ENCODE data around the gene IMPA2. TPM values are rescaled to one million over a fixed set of nuclear protein-coding genes. Genes with fewer than 3 reads are reported as not detected.

Gene IMPA2
- total and polyA plus RNA-seq, 2 of the 4 experiments (the other 2 are of a cell fraction): 5.4 to 5.5 TPM

DNA sequence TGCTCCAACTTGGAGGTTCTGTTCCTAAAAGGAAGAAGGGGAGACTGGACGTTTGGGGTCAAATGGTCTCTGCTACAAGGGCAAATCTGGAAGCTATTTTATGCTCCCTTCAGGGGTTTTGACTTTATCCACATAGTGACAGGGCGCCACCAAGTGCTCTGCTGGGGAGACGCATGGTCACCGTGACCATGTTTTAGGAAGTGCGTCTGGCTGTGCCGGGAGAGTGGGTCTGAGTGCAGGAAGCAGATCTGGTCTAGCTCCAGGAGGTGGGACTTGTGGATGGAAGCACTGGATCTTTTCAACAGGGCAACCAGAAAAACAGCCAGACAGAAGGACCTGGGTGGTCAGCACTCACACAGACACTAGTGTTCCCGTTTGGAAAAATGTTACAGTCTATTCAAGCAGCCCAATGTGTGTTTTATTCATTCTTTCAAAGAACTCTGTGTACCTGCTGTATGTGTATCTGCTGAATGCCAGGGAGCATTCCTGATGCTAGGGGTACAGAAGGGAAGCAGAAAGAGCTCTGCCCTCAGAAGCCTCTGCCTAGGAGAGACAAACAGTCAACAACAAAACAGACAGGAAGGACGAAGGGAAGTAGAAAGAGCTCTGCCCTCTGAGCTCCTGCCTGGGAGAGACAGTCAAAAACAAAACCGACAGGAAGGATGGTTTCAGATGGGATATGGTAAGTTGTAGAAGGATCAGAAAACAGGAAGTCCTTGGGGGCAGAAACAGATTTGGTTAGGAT is 14.3 kb downstream of the IMPA2 start:
- no peaks in the 10 kb centered on the region; the same call in 1 of the 2 replicates for H3K36me3 ChIP-seq (ENCODE audit: control insufficient read depth, insufficient read depth, low read length)
- 0 out of 2 replicates have a peak overlapping the region, but pooled peaks have one; percentile 44 for H2BK120ac ChIP-seq (ENCODE audit: low read depth, low read length)
- H3K18ac ChIP-seq (ENCODE audit: low read depth, low read length): no peak overlapping the region
- H2BK5ac ChIP-seq (ENCODE audit: low read depth, low read length, poor library complexity, severe bottlenecking): no peak overlapping the region
- in situ Hi-C loops (cut with MboI; ENCODE audit: low sequenced_read_pairs): loop anchor here (5.0 kb wide), 1 partner anchor 58 kb away; no protein-coding TSS in a partner anchor
- peak overlapping the region; percentile 82 for H2AK5ac ChIP-seq (ENCODE audit: low read depth, low read length)
- H3K9me1 ChIP-seq (ENCODE audit: insufficient read depth, low read length): peaks cover 3% of the 10 kb centered on the region; the same call in 1 of the 2 replicates
- no peak overlapping the region for H3K56ac ChIP-seq (ENCODE audit: extremely low read depth, insufficient read depth, low read length)
- H2AK9ac ChIP-seq (replicated peaks; ENCODE audit: low read depth, low read length, poor library complexity): peak overlapping the region; percentile 83
- WGBS, 2 experiments (ENCODE audit: extremely low coverage in 2 of 2, insufficient read length in 1 of 2): 27% methylated on average over 5 of the region's 9 CpGs; no CpG with 5 or more reads in 1 of the 2 experiments
- ATAC-seq (ENCODE audit: low read depth): peak; percentile 88
- peaks cover 7 to 18% of the 10 kb centered on the region in 2 experiments; a peak in 2 of 4 replicates for H3K79me1 ChIP-seq (ENCODE audit: low read depth in 1 of 2, low read length in 2 of 2)
- CTCF ChIA-PET: interaction anchor here (0.6 to 7.5 kb wide), 21 partner anchors 8 to 267 kb away, joined by 3 to 109 read pairs (median 4); no protein-coding TSS in a partner anchor
- POLR2A ChIA-PET (ENCODE audit: unreplicated experiment): interaction anchor here (0.6 to 1.0 kb wide), 2 partner anchors 58 to 146 kb away, joined by 6 to 7 read pairs; no protein-coding TSS in a partner anchor
- H4K91ac ChIP-seq (ENCODE audit: insufficient read depth, low read depth, low read length): peak overlapping the region; percentile 33; the same call in 1 of the 2 replicates
- H2BK20ac ChIP-seq (ENCODE audit: low read depth, low read length): no peak overlapping the region
- no peak overlapping the region for H3K4me2 ChIP-seq (ENCODE audit: low read depth, low read length)
- no peak for TF ChIP-seq RFX5 (IDR thresholded peaks at IDR 0.05; ENCODE audit: low read depth, low read length)
- 0 out of 2 replicates have a peak, but pooled peaks have one; percentile 22 for TF ChIP-seq POLR2A (IDR thresholded peaks at IDR 0.05; ENCODE audit: low read depth, low read length)
- peak; percentile 95 for TF ChIP-seq RAD21 (IDR thresholded peaks at IDR 0.05; ENCODE audit: low read length)
- TF ChIP-seq MXI1 (IDR thresholded peaks at IDR 0.05; ENCODE audit: borderline replicate concordance, low read depth, low read length): no peak
- peak; percentile 89 for TF ChIP-seq SMC3 (IDR thresholded peaks at IDR 0.05; ENCODE audit: low read depth, low read length)
- TF ChIP-seq, protein P1, sequence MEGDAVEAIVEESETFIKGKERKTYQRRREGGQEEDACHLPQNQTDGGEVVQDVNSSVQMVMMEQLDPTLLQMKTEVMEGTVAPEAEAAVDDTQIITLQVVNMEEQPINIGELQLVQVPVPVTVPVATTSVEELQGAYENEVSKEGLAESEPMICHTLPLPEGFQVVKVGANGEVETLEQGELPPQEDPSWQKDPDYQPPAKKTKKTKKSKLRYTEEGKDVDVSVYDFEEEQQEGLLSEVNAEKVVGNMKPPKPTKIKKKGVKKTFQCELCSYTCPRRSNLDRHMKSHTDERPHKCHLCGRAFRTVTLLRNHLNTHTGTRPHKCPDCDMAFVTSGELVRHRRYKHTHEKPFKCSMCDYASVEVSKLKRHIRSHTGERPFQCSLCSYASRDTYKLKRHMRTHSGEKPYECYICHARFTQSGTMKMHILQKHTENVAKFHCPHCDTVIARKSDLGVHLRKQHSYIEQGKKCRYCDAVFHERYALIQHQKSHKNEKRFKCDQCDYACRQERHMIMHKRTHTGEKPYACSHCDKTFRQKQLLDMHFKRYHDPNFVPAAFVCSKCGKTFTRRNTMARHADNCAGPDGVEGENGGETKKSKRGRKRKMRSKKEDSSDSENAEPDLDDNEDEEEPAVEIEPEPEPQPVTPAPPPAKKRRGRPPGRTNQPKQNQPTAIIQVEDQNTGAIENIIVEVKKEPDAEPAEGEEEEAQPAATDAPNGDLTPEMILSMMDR (conservative IDR thresholded peaks at IDR 0.05; ENCODE audit: low read depth, low read length): peak; percentile 90
- peak overlapping the region; percentile 39; the same call in 1 of the 2 replicates for H3K4ac ChIP-seq (ENCODE audit: low read depth, low read length)
- H3K4me3 ChIP-seq (ENCODE audit: insufficient read depth, low read depth, low read length): no peak overlapping the region
- peaks cover 5% of the 10 kb centered on the region; the same call in 1 of the 2 replicates for H4K20me1 ChIP-seq (ENCODE audit: insufficient read depth, low read length)
- no peaks in the 10 kb centered on the region for H3K27me3 ChIP-seq (ENCODE audit: control insufficient read depth, insufficient read depth, low read length)
- dilution Hi-C loops (cut with HindIII; ENCODE audit: low sequenced_read_pairs, unreplicated experiment): no loop called here
- H4K5ac ChIP-seq (ENCODE audit: low read depth, low read length): peak overlapping the region; percentile 36; the same call in 1 of the 2 replicates
- peaks cover 11% of the 10 kb centered on the region for H3K4me1 ChIP-seq (ENCODE audit: control insufficient read depth, insufficient read depth, low read length)
- H3K9me3 ChIP-seq (ENCODE audit: control insufficient read depth, insufficient read depth, low read length): no peaks in the 10 kb centered on the region
- H4K8ac ChIP-seq (ENCODE audit: low read depth in 2 of 2, low read length in 2 of 2): peak overlapping the region in 1 of 2 experiments; percentile 33; a peak in 1 of 4 replicates
- no peak overlapping the region for H3K27ac ChIP-seq (ENCODE audit: insufficient read depth, low read length)
- no peak overlapping the region for H3K23ac ChIP-seq (ENCODE audit: low read depth, low read length)
- H2AFZ ChIP-seq (replicated peaks; ENCODE audit: low read length, poor library complexity): peak overlapping the region; percentile 76
- no peak overlapping the region for H3K9ac ChIP-seq (ENCODE audit: low read depth, low read length)
- peak; percentile 77 for DNase-seq
- intact Hi-C loops (cut with micrococcal nuclease): loop anchor here (1.0 to 5.0 kb wide), 4 partner anchors 43 to 338 kb away; no protein-coding TSS in a partner anchor
- H2BK15ac ChIP-seq (ENCODE audit: low read depth, low read length): peak overlapping the region; percentile 21; the same call in 1 of the 3 replicates
- no TSS peak for BruUV-seq (replicated peaks)
- no peak overlapping the region for H3K14ac ChIP-seq (replicated peaks; ENCODE audit: low read depth, low read length)
